NCI-H82 treated with DMSO at 0.1 percent for 48 hours (cell line): ENCODE results near the gene HNRNPDL.
"Not testable (repeated sequence)": the region's sequence is repeated elsewhere in the genome, so short reads cannot be mapped to it uniquely, and the experiment has no call there.

ENCODE experiments used
- DNase-seq: peaks from one replicate; lab custom pipeline; 2025; ENCODE audit not compliant: unreplicated experiment; lab: John Stamatoyannopoulos, UW

Gene HNRNPDL

GRCh38 chr4:82433791-82434190 lies 3.5 kb upstream of the HNRNPDL start:
- no peak for DNase-seq

GRCh38 chr4:82432596-82432995 lies 2.3 kb upstream of the HNRNPDL start:
- no peak for DNase-seq

- no peak for DNase-seq
These were observed 1.6 kb upstream of the HNRNPDL start for GRCh38 chr4:82431831-82432230.

GRCh38 chr4:82430964-82431745 lies 893 bp upstream of the HNRNPDL start:
- peak; percentile 13 for DNase-seq

- DNase-seq, result no peak
These were observed 502 bp downstream of the HNRNPDL start for GRCh38 chr4:82429728-82430192.

- peak; percentile 57 for DNase-seq
These were observed 1.1 kb downstream of the HNRNPDL start for GRCh38 chr4:82428969-82429727.

- no peak for DNase-seq
These were observed 1.7 kb downstream of the HNRNPDL start for GRCh38 chr4:82428526-82428968.

GRCh38 chr4:82425478-82425877 lies 4.8 kb downstream of the HNRNPDL start:
- DNase-seq, result no peak

GRCh38 chr4:82423245-82424054 lies 6.8 kb downstream of the HNRNPDL start:
- peak; percentile 16 for DNase-seq

GRCh38 chr4:82422616-82423015 lies 7.6 kb downstream of the HNRNPDL start:
- DNase-seq, result no peak

- DNase-seq, result no peak
These were observed 8.3 kb downstream of the HNRNPDL start for GRCh38 chr4:82421796-82422560.

- no peak for DNase-seq
These were observed 10.8 kb downstream of the HNRNPDL start for GRCh38 chr4:82419451-82419850.

- DNase-seq, result no peak
These were observed 14.3 kb downstream of the HNRNPDL start for GRCh38 chr4:82415922-82416365.

- DNase-seq, result not testable (repeated sequence)
These were observed 15.2 kb downstream of the HNRNPDL start for GRCh38 chr4:82415061-82415460.

- DNase-seq, result no peak
These were observed 26.5 kb downstream of the HNRNPDL start for GRCh38 chr4:82403725-82404124.

GRCh38 chr4:82402196-82402775 lies 28.0 kb downstream of the HNRNPDL start:
- DNase-seq, result no peak

- no peak for DNase-seq
These were observed 28.7 kb downstream of the HNRNPDL start for GRCh38 chr4:82401600-82401999.

- DNase-seq, result no peak
These were observed 32.0 kb downstream of the HNRNPDL start for GRCh38 chr4:82398263-82398662.

- DNase-seq, result no peak
These were observed 32.7 kb downstream of the HNRNPDL start for GRCh38 chr4:82397527-82397926.

- DNase-seq, result no peak
These were observed 35.4 kb downstream of the HNRNPDL start for GRCh38 chr4:82394896-82395295.
